NOMO-1 (cell line): ENCODE data around the gene PALLD.

Source experiments
- DNase-seq, 2 experiments: peaks; one replicate each; lab custom pipeline; 2025; ENCODE audit not compliant: unreplicated experiment in 2 of 2; lab: John Stamatoyannopoulos, UW

Gene PALLD

GRCh38 chr4:168776382-168776781 lies 279.5 kb downstream of the PALLD start:
- DNase-seq, result no peak

- DNase-seq, result no peak
Observed at GRCh38 chr4:168777277-168777965, 280.6 kb downstream of the PALLD start.

GRCh38 chr4:168781341-168781740 lies 284.5 kb downstream of the PALLD start:
- DNase-seq, result no peak

- no peak for DNase-seq
Observed at GRCh38 chr4:168781926-168782325, 285.1 kb downstream of the PALLD start.

- no peak for DNase-seq
Observed at GRCh38 chr4:168782439-168782838, 285.6 kb downstream of the PALLD start.

- no peak for DNase-seq
Observed at GRCh38 chr4:168784786-168785461, 288.1 kb downstream of the PALLD start.

GRCh38 chr4:168787334-168787733 lies 290.5 kb downstream of the PALLD start:
- no peak for DNase-seq

- no peak for DNase-seq
Observed at GRCh38 chr4:168787801-168788595, 291.1 kb downstream of the PALLD start.

GRCh38 chr4:168790898-168791297 lies 294.0 kb downstream of the PALLD start:
- DNase-seq, result no peak

- no peak for DNase-seq
Observed at GRCh38 chr4:168791376-168791775, 294.5 kb downstream of the PALLD start.

- DNase-seq, result no peak
Observed at GRCh38 chr4:168793542-168793941, 296.7 kb downstream of the PALLD start.

- DNase-seq, result no peak
Observed at GRCh38 chr4:168794092-168794707, 297.3 kb downstream of the PALLD start.

- DNase-seq, result peak in 1 of 2 experiments; percentile 53
Observed at GRCh38 chr4:168794881-168795280, 298.0 kb downstream of the PALLD start.

- no peak for DNase-seq
Observed at GRCh38 chr4:168795346-168795745, 298.5 kb downstream of the PALLD start.

- no peak for DNase-seq
Observed at GRCh38 chr4:168796362-168797106, 299.7 kb downstream of the PALLD start.

- peak; percentile 27 to 88 for DNase-seq
Observed at GRCh38 chr4:168797194-168797593, 300.3 kb downstream of the PALLD start.

- peak in 1 of 2 experiments; percentile 22 for DNase-seq
Observed at GRCh38 chr4:168797738-168798375, 301.0 kb downstream of the PALLD start.

GRCh38 chr4:168800926-168801325 lies 304.1 kb downstream of the PALLD start:
- no peak for DNase-seq

GRCh38 chr4:168802222-168802621 lies 305.4 kb downstream of the PALLD start:
- no peak for DNase-seq

GRCh38 chr4:168803052-168803451 lies 306.2 kb downstream of the PALLD start:
- DNase-seq, result peak; percentile 20 to 61
